HepG2 (cell line): ENCODE measurements around the gene LTA4H. TPM values are rescaled to one million over a fixed set of nuclear protein-coding genes. Genes with fewer than 3 reads are reported as not detected.
A peak's percentile ranks its signal among the peaks of the same experiment; 100 is the strongest.

Experiments used
- FOXK1 ChIP-seq: sonication (generic); formaldehyde crosslinking; IDR thresholded peaks from 2 replicates; pipeline ENCODE4 v1.4.0; 2020; ENCODE audit warnings: low read depth, missing genetic modification reagents, borderline replicate concordance
- GLI4 ChIP-seq: sonication (generic); formaldehyde crosslinking; IDR thresholded peaks from 2 replicates; pipeline ENCODE4 v1.5.1; 2020; ENCODE audit warnings: missing genetic modification reagents, mild to moderate bottlenecking, moderate library complexity, borderline replicate concordance
- HNRNPL ChIP-seq: fragments of 200-400 bp; formaldehyde crosslinking; IDR thresholded peaks from 2 replicates; pipeline ENCODE4 v1.6.1; 2017; ENCODE audit warnings: mild to moderate bottlenecking, low read depth, low read length
- HOXA9 ChIP-seq: sonication (generic); formaldehyde crosslinking; IDR thresholded peaks from 2 replicates; pipeline ENCODE4 v1.8.1; 2022; ENCODE audit warnings: missing genetic modification reagents, mild to moderate bottlenecking, moderate library complexity, borderline replicate concordance
- JUNB ChIP-seq: sonication (generic); formaldehyde crosslinking; IDR thresholded peaks from 2 replicates; pipeline ENCODE4 v1.8.0; 2022; ENCODE audit warnings: missing genetic modification reagents, mild to moderate bottlenecking, borderline replicate concordance
- KAT8 ChIP-seq: IDR thresholded peaks from 2 replicates; pipeline ENCODE4 v1.6.1; 2016; ENCODE audit warnings: missing genetic modification reagents, missing compliant biosample characterization
- NAIF1 ChIP-seq: sonication (generic); formaldehyde crosslinking; IDR thresholded peaks from 2 replicates; pipeline ENCODE4 v1.5.0; 2020; ENCODE audit warnings: mild to moderate bottlenecking, missing genetic modification reagents, borderline replicate concordance
- PCBP1 ChIP-seq: fragments of 200-400 bp; formaldehyde crosslinking; IDR thresholded peaks from 2 replicates; pipeline ENCODE4 v1.6.1; 2017; ENCODE audit warnings: mild to moderate bottlenecking, low read depth, low read length, borderline replicate concordance
- SP4 ChIP-seq: sonication (generic); formaldehyde crosslinking; IDR thresholded peaks from 2 replicates; pipeline ENCODE4 v1.8.1; 2023; ENCODE audit warnings: mild to moderate bottlenecking, missing genetic modification reagents
- TSC22D2 ChIP-seq: sonication (generic); formaldehyde crosslinking; IDR thresholded peaks from 2 replicates; pipeline ENCODE4 v1.5.1; 2020; ENCODE audit warnings: missing genetic modification reagents, mild to moderate bottlenecking, borderline replicate concordance
- ZBTB42 ChIP-seq: sonication (generic); formaldehyde crosslinking; IDR thresholded peaks from 2 replicates; pipeline ENCODE4 v1.5.0; 2020; ENCODE audit warnings: mild to moderate bottlenecking, missing genetic modification reagents
- ZC3H4 ChIP-seq: sonication (generic); formaldehyde crosslinking; IDR thresholded peaks from 2 replicates; pipeline ENCODE4 v1.4.0; 2020; ENCODE audit warnings: missing genetic modification reagents, borderline replicate concordance
- ZNF143 ChIP-seq: sonication (generic); formaldehyde crosslinking; IDR thresholded peaks from 2 replicates; pipeline ENCODE4 v1.4.0; 2020; ENCODE audit warnings: missing genetic modification reagents
- ZNF292 ChIP-seq: sonication (generic); formaldehyde crosslinking; IDR thresholded peaks from 2 replicates; pipeline ENCODE4 v1.8.1; 2022; ENCODE audit warnings: mild to moderate bottlenecking, low read depth, missing genetic modification reagents, borderline replicate concordance
- ZNF350 ChIP-seq: sonication (generic); formaldehyde crosslinking; IDR thresholded peaks from 2 replicates; pipeline ENCODE4 v1.4.0; 2020; ENCODE audit warnings: mild to moderate bottlenecking, low read depth, missing genetic modification reagents, borderline replicate concordance
- ZNF510 ChIP-seq: sonication (generic); formaldehyde crosslinking; IDR thresholded peaks from 2 replicates; pipeline ENCODE4 v1.4.0; 2020; ENCODE audit warnings: low read depth, mild to moderate bottlenecking, missing genetic modification reagents
- ZNF773 ChIP-seq: sonication (generic); formaldehyde crosslinking; IDR thresholded peaks from 2 replicates; pipeline ENCODE4 v1.4.0; 2020; ENCODE audit warnings: missing genetic modification reagents, borderline replicate concordance
- ZNF841 ChIP-seq: sonication (generic); formaldehyde crosslinking; IDR thresholded peaks from 2 replicates; pipeline ENCODE4 v1.8.1; 2023; ENCODE audit warnings: missing genetic modification reagents, borderline replicate concordance
- polyA plus RNA-seq, 8 experiments: library from polyadenylated mRNA; depleted of rRNA in 3 of 8; stranded (reverse) in 7 of 8; unstranded in 1 of 8; fragments of >200 nt; fragmentation: Illumina TruSeq in 4 of 8; extraction: Trizol in 4 of 8; gene quantifications; 2 replicates each; pipeline versions ENCODE4 v1.2.1 to v1.2.3, GENCODE V29; 2011 to 2016; ENCODE audit warnings: low read depth in 4 of 8, missing spikeins in 1 of 8, mixed read lengths in 1 of 8; ENCODE audit not compliant: insufficient read depth in 1 of 8
- total RNA-seq, 5 experiments: library from RNA; depleted of rRNA; stranded (reverse); fragments of >200 nt; fragmentation: Illumina TruSeq; extraction: Trizol; gene quantifications; 2 replicates each; pipeline ENCODE4 v1.2.3, GENCODE V29; 2016; ENCODE audit warnings: low read depth in 1 of 5
- TF ChIP-seq, protein P1 (sequence below): sonication (generic); formaldehyde crosslinking; IDR thresholded peaks from 2 replicates; pipeline ENCODE4 v1.5.0; 2020; ENCODE audit warnings: mild to moderate bottlenecking, missing genetic modification reagents, borderline replicate concordance
- TF ChIP-seq, protein P2 (sequence below): sonication (generic); formaldehyde crosslinking; IDR thresholded peaks from 2 replicates; pipeline ENCODE4 v1.8.1; 2023; ENCODE audit warnings: mild to moderate bottlenecking, missing genetic modification reagents

LTA4H gene
- total and polyA plus RNA-seq, 2 of the 13 experiments (the other 11 are each of a cell fraction or from before 2014, with no cell fraction given), result 87.5 to 90.4 TPM

DNA sequence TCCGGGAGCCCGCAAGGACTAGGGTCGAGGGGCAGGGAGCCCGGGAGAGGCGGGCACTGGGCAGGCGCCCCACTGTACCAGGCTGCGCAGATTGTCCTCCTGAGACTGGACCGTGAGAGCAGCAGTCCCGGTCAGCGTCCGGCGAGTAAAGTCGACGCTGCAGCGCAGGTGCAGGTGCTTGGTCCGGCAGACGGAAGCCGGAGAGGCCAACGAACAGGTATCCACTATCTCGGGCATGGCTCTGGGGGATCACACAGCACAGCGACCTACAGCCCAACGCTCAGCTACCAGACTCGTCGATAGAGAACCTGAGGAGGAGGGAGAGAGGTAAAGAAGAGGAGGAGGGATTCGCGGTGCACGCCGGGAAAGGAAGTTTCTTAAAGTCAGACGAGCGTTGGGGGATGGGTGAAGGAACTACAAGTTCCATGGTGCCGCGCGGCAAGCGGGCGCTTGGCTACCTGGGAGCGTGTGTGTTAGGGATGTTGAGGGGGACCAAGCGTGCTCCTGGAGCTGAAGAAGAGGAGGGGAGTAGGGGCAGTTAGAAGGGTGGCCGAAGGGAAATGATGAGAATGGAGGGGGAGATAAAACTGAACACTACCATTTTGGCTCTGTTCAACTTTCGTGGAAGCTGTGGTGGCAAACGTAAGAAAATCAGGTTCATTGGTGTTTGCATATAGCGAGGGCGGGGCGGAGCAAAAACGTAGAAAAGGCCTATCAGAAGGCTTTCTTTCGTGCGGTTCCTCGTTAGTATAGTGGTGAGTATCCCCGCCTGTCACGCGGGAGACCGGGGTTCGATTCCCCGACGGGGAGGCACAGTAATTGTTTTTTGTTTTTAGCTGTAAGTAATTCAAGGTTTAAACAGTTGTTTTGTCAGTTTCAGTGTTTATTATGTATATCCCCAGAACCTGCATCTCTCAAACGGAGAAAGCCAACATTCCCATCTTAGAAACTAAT, at the start of gene LTA4H (continued):
- no peak for TF ChIP-seq NAIF1
- TF ChIP-seq, protein P1, sequence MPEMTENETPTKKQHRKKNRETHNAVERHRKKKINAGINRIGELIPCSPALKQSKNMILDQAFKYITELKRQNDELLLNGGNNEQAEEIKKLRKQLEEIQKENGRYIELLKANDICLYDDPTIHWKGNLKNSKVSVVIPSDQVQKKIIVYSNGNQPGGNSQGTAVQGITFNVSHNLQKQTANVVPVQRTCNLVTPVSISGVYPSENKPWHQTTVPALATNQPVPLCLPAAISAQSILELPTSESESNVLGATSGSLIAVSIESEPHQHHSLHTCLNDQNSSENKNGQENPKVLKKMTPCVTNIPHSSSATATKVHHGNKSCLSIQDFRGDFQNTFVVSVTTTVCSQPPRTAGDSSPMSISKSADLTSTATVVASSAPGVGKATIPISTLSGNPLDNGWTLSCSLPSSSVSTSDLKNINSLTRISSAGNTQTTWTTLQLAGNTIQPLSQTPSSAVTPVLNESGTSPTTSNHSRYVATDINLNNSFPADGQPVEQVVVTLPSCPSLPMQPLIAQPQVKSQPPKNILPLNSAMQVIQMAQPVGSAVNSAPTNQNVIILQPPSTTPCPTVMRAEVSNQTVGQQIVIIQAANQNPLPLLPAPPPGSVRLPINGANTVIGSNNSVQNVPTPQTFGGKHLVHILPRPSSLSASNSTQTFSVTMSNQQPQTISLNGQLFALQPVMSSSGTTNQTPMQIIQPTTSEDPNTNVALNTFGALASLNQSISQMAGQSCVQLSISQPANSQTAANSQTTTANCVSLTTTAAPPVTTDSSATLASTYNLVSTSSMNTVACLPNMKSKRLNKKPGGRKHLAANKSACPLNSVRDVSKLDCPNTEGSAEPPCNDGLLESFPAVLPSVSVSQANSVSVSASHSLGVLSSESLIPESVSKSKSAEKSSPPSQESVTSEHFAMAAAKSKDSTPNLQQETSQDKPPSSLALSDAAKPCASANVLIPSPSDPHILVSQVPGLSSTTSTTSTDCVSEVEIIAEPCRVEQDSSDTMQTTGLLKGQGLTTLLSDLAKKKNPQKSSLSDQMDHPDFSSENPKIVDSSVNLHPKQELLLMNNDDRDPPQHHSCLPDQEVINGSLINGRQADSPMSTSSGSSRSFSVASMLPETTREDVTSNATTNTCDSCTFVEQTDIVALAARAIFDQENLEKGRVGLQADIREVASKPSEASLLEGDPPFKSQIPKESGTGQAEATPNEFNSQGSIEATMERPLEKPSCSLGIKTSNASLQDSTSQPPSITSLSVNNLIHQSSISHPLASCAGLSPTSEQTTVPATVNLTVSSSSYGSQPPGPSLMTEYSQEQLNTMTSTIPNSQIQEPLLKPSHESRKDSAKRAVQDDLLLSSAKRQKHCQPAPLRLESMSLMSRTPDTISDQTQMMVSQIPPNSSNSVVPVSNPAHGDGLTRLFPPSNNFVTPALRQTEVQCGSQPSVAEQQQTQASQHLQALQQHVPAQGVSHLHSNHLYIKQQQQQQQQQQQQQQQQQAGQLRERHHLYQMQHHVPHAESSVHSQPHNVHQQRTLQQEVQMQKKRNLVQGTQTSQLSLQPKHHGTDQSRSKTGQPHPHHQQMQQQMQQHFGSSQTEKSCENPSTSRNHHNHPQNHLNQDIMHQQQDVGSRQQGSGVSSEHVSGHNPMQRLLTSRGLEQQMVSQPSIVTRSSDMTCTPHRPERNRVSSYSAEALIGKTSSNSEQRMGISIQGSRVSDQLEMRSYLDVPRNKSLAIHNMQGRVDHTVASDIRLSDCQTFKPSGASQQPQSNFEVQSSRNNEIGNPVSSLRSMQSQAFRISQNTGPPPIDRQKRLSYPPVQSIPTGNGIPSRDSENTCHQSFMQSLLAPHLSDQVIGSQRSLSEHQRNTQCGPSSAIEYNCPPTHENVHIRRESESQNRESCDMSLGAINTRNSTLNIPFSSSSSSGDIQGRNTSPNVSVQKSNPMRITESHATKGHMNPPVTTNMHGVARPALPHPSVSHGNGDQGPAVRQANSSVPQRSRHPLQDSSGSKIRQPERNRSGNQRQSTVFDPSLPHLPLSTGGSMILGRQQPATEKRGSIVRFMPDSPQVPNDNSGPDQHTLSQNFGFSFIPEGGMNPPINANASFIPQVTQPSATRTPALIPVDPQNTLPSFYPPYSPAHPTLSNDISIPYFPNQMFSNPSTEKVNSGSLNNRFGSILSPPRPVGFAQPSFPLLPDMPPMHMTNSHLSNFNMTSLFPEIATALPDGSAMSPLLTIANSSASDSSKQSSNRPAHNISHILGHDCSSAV (CRISPR knock-in tag), result no peak
- 0 out of 2 replicates have a peak, but pooled peaks have one; percentile 70 for TF ChIP-seq ZBTB42 (CRISPR knock-in tag)
- TF ChIP-seq FOXK1 (CRISPR knock-in tag), result peak; percentile 43; the same call in 1 of the 2 replicates
- TF ChIP-seq ZNF510 (CRISPR knock-in tag), result no peak
- peak; percentile 97 for TF ChIP-seq ZNF143 (CRISPR knock-in tag)
- TF ChIP-seq GLI4 (CRISPR knock-in tag), result no peak
- TF ChIP-seq ZNF350 (CRISPR knock-in tag), result no peak
- peak; percentile 24 for TF ChIP-seq SP4
- TF ChIP-seq, protein P2, sequence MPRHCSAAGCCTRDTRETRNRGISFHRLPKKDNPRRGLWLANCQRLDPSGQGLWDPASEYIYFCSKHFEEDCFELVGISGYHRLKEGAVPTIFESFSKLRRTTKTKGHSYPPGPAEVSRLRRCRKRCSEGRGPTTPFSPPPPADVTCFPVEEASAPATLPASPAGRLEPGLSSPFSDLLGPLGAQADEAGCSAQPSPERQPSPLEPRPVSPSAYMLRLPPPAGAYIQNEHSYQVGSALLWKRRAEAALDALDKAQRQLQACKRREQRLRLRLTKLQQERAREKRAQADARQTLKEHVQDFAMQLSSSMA (CRISPR knock-in tag), result no peak
- no peak for TF ChIP-seq ZNF841
- peak; percentile 29; the same call in 1 of the 2 replicates for TF ChIP-seq JUNB (CRISPR knock-in tag)
- TF ChIP-seq PCBP1, result no peak
- peak; percentile 87 for TF ChIP-seq HNRNPL
- TF ChIP-seq ZC3H4 (CRISPR knock-in tag), result no peak
- 0 out of 2 replicates have a peak, but pooled peaks have one; percentile 32 for TF ChIP-seq KAT8 (CRISPR knock-in tag)
- peak; percentile 46; the same call in 1 of the 2 replicates for TF ChIP-seq TSC22D2 (CRISPR knock-in tag)
- peak; percentile 83 for TF ChIP-seq ZNF292 (CRISPR knock-in tag)
- no peak for TF ChIP-seq HOXA9 (CRISPR knock-in tag)
- no peak for TF ChIP-seq ZNF773 (CRISPR knock-in tag)
